ENCODE results near the gene CPVL. TPM values are rescaled to one million over a fixed set of nuclear protein-coding genes. Genes with fewer than 3 reads are reported as not detected.

The CPVL gene
- total and polyA plus RNA-seq, 8 donors: 1.6 to 25.6 (median 2.9) TPM

DNA sequence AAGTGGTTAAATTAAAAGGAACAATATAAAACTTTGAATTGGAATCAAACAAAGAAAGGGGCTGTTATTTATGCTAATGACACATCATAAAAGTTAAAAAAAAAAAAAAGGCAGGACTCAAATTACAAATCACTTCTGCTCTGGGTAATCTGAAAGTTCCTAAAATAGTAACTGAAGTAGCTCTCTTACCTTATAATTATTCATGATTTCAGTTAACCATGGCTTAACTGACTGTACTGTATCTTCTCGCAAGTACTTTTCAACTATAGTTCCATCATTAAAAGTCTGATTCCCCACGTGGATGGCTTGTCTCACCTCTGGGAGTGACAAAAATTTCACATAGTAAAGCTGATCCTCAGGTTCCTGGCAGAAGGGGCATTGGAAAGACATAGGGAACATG lies 82.5 kb downstream of the CPVL start:
- FAIRE-seq: no peak

DNA sequence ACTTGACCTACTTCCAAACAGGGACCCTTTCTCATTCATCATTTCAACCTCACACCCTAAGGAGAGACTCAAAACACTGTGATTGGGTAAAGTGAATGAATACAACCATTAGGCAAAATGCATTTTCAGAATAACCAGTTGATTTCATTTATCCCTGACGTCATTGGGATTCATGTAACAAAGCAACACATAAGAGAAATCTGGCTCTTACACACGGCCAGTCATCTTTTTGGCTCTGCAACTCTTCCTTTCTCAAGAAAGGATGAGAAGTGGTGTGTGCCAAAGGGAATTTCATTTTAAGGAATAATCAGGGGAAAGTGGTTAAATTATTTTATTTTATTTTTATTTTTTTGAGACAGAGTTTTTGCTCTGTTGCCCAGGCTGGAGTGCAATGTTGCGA lies 83.1 kb downstream of the CPVL start:
- H3K9me3 ChIP-seq: no peaks in the 10 kb centered on the region
- no peak overlapping the region for H3K4me3 ChIP-seq
- no peaks in the 10 kb centered on the region for H3K4me1 ChIP-seq
- no peak for FAIRE-seq
- H3K36me3 ChIP-seq: no peaks in the 10 kb centered on the region
- no peaks in the 10 kb centered on the region for H3K27me3 ChIP-seq
- no peak for ATAC-seq
- WGBS, 2 donors: 81 to 86% methylated on average over 3 of the region's 3 CpGs
- H3K27ac ChIP-seq: no peak overlapping the region
- TF ChIP-seq, protein P1, sequence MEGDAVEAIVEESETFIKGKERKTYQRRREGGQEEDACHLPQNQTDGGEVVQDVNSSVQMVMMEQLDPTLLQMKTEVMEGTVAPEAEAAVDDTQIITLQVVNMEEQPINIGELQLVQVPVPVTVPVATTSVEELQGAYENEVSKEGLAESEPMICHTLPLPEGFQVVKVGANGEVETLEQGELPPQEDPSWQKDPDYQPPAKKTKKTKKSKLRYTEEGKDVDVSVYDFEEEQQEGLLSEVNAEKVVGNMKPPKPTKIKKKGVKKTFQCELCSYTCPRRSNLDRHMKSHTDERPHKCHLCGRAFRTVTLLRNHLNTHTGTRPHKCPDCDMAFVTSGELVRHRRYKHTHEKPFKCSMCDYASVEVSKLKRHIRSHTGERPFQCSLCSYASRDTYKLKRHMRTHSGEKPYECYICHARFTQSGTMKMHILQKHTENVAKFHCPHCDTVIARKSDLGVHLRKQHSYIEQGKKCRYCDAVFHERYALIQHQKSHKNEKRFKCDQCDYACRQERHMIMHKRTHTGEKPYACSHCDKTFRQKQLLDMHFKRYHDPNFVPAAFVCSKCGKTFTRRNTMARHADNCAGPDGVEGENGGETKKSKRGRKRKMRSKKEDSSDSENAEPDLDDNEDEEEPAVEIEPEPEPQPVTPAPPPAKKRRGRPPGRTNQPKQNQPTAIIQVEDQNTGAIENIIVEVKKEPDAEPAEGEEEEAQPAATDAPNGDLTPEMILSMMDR (IDR thresholded peaks at IDR 0.05): no peak
- intact Hi-C loops (cut with DNase I): no loop called here
- DNase-seq: no peak

More for the DNA sequence above, 82.5 kb downstream of the CPVL start:
- TF ChIP-seq, protein P1 (IDR thresholded peaks at IDR 0.05): no peak
- no peaks in the 10 kb centered on the region for H3K9me3 ChIP-seq
- DNase-seq: no peak
- no peaks in the 10 kb centered on the region for H3K27me3 ChIP-seq
- no peak overlapping the region for H3K27ac ChIP-seq
- H3K4me3 ChIP-seq: no peak overlapping the region
- no peak for ATAC-seq
- intact Hi-C loops (cut with DNase I): no loop called here
- 78 to 87% methylated on average over 2 of the region's 2 CpGs for WGBS, 2 donors
- no peaks in the 10 kb centered on the region for H3K4me1 ChIP-seq
- H3K36me3 ChIP-seq: no peaks in the 10 kb centered on the region

DNA sequence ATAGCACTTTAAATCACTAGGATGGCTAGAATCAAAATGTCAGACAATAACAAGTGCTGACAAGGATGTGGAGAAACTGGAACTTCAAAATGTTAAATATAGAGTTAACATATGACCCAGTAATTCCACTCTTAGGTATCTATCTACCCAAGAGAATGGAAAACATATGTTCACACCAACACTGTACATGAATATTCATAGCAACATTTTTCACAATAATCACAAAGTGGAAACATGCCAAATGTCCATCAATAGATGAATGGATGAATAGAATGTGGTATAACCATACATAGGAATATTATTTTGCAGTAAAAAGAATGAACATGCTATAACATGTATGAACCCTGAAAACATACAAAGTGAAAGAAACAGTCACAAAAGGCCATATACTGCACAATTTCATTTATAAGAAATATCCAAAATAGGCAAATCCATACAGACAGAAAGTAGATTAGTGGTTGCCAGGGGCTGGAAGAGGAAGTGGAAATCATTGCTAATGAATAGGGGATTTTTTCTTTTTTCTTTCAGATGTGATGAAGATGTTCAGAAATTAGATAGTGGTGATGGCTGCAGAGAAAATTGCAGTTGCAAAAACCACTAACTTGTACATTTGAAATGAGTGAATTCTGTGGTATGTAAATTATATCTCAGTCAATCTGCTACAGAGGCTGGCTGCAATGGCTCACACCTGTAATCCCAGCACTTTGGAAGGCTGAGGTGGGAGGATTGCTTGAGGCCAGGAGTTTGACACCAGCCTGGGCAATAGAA lies 93.0 kb downstream of the CPVL start:
- H3K4me3 ChIP-seq: no peak overlapping the region
- intact Hi-C loops (cut with DNase I): no loop called here
- no peaks in the 10 kb centered on the region for H3K36me3 ChIP-seq
- TF ChIP-seq, protein P1 (IDR thresholded peaks at IDR 0.05): no peak
- H3K4me1 ChIP-seq: no peaks in the 10 kb centered on the region
- no peaks in the 10 kb centered on the region for H3K9me3 ChIP-seq
- H3K27ac ChIP-seq: no peak overlapping the region
- DNase-seq: no peak
- H3K27me3 ChIP-seq: no peaks in the 10 kb centered on the region
- ATAC-seq: no peak
- no peak for FAIRE-seq

DNA sequence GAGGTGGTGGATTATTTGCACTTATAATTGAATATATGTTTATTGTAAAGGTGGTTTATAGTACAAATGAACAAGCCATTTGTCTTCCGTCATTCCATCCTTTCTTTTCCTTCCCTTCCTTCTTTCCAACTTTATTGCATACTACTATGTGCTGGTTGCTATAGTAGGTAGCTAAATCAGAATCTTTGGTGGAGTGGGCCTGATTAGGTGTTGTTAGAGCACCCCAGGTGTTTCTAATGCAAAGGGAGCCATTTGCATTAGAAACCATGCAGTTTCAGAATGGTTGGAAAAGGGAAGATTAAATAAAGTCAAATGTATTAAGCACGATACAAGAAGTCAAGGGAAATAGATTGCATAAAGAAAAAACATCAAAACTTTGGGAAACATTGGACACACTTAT lies 99.4 kb downstream of the CPVL start:
- no peaks in the 10 kb centered on the region for H3K9me3 ChIP-seq
- no peak for FAIRE-seq
- H3K4me1 ChIP-seq: peaks cover 0 to 10% (median 8%) of the 10 kb centered on the region in 3 donors
- H3K4me3 ChIP-seq: no peak overlapping the region
- intact Hi-C loops (cut with DNase I): no loop called here
- no peak for DNase-seq
- H3K36me3 ChIP-seq: no peaks in the 10 kb centered on the region
- TF ChIP-seq, protein P1 (IDR thresholded peaks at IDR 0.05): no peak
- 92 to 96% methylated on average over 2 of the region's 2 CpGs for WGBS, 2 donors
- H3K27ac ChIP-seq: no peak overlapping the region
- H3K27me3 ChIP-seq: no peaks in the 10 kb centered on the region
- ATAC-seq: no peak
